HuH-7.5 (cell line): ENCODE results near the gene FAM43B.

ENCODE experiments used
- DNase-seq: peaks from one replicate; pipeline ENCODE4 v3.0.0; 2011; ENCODE audit warnings: low spot score

FAM43B gene

GRCh38 chr1:20552728-20553445 is 514 bp downstream of the FAM43B start:
- DNase-seq: peak; percentile 48

DNA sequence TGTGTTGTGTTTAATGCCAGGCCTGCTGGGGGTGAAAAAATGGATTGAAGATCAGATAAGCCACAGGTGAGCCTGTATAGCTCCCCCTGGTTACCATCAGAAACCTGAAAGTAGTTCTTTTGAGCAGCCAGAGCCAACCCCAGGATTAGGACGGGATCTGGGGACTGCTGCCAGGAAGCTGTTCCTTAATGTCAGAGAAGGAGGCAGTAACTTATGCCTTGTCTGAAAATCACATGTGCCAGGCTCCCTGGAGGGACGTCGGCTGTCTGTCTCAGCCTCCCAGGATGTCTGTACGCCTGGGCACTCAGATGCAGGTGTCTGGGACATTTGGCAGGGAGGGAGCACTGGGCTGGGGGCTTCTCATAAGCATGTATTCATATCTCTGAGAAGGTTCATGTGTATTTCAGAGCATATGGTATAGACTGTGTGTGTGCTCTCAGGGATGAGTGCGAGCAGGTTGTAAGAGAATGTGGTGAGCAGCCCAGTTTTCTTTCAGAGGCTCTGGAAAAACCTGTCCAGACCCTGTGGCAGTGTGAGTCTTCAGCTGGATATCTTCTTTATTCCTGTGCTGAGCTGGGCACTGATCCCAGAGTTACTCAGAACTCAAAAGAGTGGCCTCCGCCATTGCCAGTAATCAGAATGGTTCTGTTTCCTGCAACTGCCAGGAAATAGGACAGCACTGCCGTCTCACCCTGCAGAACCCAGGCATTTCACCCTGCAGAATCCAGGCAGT is 2.8 kb downstream of the FAM43B start:
- no peak for DNase-seq

GRCh38 chr1:20555758-20556120 is 3.4 kb downstream of the FAM43B start:
- DNase-seq: no peak

- DNase-seq: no peak
Measured at GRCh38 chr1:20558191-20558590, 5.8 kb downstream of the FAM43B start.

DNA sequence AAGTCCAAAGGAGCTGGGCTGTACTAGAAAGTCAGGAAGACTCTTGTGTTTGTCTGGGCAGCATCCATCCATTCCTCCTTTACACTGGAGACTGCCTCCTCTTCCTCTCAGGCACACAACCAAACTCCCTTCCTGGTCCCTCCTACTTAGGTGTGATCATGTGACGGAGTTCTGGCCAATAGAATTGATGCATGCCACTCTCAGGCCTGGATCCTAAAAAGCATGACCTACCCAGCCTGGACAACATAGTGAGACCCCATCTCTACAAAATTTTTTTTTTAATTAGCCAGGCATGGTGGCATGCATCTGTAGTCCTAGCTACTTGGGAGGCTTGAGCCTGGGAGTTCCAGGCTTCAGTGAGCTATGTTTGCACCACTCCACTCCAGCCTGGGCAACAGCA is 8.6 kb downstream of the FAM43B start:
- DNase-seq: no peak

- no peak for DNase-seq
Measured at GRCh38 chr1:20565234-20565633, 12.9 kb downstream of the FAM43B start.

DNA sequence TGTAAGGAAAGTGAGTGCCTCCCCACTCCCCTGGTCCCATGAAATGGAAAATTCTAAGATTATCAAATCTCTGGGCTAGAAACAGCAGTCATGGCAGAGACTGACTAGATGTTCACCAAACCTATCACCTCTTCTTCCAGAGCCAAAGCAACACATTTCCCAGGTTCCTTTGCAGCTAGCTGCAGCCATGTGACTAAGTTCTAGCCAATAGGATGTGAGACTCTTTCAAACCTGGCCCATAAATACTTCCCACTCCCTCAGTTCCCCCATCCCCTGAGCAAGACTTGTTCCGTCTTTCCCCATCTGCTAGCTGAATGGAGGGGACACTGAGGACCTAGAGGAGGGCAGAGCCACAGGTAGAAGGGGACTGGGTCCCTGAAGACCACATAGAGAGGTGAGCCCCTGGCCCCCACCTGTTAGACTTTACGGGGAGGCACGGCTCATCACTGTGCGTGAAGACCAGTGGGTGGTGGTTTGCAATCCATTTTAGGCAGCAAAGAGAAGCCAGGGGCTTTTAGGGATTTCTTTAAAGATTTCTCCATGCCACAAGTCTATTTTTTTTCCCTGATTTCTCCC is 17.2 kb downstream of the FAM43B start:
- DNase-seq: no peak

DNA sequence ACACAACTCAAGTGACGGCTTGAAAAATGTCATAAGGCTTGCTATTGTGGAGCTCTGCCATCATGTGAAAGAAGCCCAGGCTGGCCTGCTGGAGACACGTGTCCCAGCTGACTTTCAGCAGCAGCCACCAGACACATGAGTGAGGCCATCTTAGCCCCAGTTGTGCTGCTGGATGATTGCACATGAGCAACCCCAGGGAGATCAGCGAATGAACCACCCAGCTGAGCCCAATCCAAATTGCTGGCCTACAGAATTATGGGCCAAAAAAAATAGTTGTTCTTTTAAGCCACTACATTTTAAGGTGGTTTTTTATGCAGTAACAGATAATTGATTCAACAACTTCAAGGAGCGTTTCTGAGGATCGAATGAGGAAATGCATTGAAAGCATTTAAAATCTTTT is 19.1 kb downstream of the FAM43B start:
- DNase-seq: no peak

DNA sequence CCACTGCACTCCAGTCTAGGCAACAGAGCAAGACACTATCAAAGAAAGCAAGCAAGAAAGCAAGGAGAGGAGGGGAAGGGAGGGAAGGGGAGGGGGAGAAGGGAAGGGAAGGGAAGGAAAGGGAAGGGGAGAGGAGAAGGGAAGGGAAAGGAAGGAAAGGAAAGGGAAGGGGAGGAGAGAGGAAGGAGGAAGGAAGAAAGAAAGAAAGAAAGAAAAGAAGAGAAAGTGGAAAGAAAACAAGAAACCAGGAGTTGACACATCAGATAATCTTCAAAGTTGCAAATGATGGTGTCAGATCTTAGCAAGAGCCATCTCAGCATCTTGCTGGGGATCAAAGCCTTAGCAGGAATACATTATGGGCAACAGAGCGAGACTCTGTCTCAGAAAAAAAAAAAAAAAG is 21.6 kb downstream of the FAM43B start:
- DNase-seq: no peak

- DNase-seq: peak; percentile 51
Measured at GRCh38 chr1:20574686-20575540, 22.5 kb downstream of the FAM43B start.

DNA sequence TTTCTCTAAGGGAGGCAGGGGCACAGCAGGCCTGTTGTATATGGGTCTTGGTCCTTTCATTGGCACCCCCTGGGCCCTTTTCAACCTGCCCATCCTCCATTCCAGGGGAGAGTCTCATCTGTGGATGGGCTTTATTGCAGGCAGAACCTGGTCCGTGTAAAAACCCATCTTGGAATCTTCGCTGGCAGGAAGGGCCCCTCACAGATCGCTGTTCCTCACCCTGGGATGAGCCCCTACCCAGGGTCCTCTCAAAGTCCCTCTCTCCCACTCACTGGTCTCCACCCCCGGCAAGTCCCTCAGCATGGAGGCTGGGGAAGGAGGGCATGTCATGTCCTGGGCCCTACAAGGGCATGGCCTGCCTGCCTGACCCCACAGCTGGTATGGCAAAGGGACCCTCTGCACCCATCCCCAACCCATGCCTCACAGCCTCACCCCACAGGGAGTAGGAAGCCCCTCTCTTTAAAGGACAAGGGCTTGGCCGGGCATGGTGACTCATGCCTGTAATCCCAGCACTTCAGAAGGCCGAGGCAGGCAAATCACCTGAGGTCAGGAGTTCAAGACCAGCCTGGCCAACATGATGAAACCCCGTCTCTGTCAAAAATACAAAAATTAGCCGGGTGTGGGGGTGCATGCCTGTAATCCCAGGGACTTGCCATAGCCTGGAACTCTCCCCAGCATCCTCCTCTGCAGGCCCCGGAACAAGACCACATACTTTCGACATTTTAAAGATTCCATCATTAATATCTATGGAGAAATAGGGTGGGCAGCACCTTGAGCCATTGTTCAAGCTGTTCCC is 23.4 kb downstream of the FAM43B start:
- no peak for DNase-seq

GRCh38 chr1:20578062-20578461 is 25.7 kb downstream of the FAM43B start:
- no peak for DNase-seq

DNA sequence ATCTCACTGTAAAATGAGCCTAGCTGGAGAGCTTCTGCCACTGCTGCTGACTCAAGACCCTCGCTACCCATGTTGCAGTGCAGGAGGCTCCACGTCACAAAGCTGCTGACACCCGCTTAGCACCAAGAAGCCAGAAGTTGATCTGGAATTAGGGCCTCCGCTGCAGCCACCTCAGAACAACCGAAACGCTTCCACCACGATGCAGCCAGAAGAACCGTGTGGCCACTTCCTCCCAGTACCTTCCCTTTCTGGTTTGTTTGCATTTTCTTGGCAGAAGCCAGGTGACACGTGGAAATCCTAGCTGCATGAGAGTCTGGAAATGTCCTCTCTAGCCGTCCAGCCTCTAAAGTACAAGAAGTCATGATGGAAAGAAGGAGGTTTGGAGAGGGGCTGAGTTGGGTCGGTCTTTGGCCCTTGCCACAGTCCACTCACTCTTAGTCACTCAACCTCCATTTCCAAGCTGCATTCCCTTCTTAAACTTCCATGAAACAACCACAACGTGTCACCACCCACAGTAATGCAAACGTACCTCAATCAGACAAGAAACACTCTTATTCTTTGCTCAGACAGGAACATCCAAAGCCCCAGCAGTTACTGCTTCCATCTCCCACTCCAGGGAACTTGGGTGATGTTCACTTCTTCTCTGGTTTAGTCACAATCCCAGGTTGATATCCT is 26.5 kb downstream of the FAM43B start:
- DNase-seq: no peak

- no peak for DNase-seq
Measured at GRCh38 chr1:20584890-20585289, 32.5 kb downstream of the FAM43B start.

DNA sequence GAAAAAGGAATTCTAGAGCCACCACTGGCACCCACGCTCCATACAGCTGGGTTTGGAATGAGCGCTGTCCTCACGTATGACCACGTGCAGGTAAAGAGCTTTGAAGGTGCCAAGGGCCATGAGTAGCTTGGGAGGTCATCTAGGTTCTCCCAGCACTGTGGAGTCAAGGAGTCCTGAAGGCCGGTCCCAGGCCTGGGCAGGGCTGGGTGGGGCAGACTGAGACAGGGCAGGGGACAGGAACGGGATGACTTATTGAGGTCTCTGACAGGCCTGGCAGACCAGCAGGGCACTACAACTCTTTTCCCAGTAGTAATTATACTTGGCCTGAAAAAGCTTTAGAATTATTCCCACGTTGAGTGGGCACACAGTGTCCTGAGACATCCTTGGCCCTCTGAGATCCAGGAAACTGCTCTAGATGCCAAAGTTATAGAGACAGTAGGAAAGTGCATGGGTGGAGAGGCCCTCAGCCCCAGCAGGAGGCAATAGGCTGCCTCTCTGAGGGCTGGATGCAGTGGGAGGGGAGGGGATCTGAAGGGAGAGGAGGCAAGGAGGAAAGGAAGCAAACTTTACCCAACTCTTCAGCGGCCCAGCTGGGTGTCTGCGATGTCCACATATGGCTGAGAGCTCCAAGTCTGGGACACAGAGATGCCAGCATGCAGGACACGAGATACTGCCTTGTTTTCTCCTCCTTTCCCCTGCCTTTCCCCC is 34.7 kb downstream of the FAM43B start:
- DNase-seq: no peak

DNA sequence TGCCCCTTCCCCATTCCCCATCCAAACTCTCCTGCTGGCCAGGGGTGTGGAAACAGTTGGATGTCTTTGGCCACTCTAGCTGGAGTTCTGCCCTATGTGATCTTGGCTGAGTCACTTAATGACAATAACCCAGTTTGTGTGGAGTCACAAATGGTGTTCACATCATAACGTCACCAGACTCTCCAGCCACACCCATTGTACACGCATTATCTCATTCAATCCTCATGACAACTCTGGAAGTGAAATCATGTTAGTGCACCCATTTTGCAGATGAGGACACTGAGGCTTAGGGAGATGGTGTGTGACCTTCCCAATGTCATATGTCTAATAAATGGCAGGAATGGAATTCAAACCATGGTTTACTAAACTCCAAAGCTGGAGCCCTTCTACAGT is 35.3 kb downstream of the FAM43B start:
- no peak for DNase-seq

DNA sequence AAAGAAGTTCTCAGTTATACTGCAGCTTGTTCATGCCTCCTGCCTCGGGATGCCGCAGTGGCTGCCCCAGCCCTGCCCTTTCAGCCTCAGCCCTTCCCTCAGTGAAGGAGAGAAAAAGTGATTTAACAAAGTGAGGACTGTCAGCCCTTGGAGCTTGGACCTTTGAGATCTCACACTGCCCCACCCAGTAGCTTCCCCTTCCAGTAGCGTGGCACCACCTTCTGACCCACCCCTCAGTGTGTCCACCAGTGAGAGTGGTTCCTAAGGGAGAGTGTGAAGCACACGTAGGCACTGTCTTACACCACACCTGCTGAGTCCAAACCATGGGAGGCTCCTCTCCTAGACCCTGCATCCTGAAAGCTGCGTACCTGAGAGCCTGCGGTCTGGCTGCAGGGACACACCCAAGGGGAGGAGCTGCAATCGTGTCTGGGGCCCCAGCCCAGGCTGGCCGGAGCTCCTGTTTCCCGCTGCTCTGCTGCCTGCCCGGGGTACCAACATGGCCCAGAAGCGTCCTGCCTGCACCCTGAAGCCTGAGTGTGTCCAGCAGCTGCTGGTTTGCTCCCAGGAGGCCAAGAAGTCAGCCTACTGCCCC is 36.4 kb downstream of the FAM43B start, which contains the start of gene CDA:
CDA (plus strand) TSS at position 464 of the 592 bp plus-strand sequence; CDS start at position 497, 33 bp downstream.
- DNase-seq: no peak

DNA sequence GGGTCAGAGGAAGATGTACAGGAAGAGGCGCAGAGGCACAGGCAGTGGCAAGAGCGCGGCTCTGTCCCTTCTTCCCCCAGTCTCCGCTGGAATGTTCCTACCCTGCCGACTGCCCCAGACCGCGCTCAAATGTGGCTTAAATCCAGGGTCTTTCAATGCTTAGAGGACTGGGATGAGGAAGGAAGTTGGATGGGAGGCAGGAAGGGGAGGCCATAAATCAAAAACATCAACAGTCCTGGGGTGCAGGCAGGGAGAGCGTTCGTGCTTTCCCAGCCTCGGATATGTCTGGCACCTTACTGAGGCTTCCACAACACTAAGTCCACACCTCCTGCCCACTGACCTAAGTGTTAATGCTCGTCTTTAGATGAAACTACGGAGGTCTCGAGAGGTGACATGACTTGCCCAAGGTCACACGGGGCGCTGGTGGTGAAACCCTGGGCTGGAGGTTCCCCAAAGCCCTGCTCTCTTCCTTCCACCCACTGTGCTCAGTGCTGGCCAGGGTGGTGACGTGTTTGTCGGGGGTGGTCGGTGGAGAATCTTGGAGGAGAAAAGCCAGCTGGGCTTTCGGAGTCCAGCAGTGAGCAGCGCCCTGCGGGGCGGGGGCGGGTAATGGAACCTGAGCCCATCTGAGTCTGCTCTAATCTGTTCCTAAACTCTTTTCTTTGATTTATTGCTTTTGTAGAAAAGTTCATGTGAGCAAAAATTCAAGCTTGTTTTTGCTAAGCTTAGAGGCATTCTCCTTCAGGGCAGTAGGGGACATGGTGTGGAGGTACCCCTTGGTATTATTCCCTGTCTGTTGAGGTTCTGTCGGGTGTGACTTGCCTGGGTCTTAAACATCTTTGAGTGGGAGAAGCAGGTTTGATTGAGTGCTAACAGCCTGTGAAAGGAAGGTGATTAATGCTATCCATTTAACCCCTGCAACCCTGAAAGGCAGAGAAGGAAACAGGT is 37.2 kb downstream of the FAM43B start:
- DNase-seq: no peak

- no peak for DNase-seq
Measured at GRCh38 chr1:20590306-20590777, 38.0 kb downstream of the FAM43B start.
